Body of pancreas (tissue), 4 donors: ENCODE data around the gene CAMK2N2.

Source experiments
- POLR2A ChIP-seq, 3 donors: fragments of 450-650 bp; IDR thresholded peaks; one replicate each; pipeline ENCODE4 v1.6.1; 2016; ENCODE audit warnings: antibody characterized with exemption in 3 of 3, mild to moderate bottlenecking in 2 of 3
- TF ChIP-seq, protein P1 (sequence below), 7 experiments: fragments of 450-650 bp in 4 of 7; fragments of 200-600 bp in 3 of 7; sonication (generic) in 3 of 7; IDR thresholded peaks; one replicate each; pipeline ENCODE4 v1.5.1; 2016 to 2019; ENCODE audit warnings: antibody characterized with exemption in 7 of 7

- no peak for TF ChIP-seq POLR2A (IDR thresholded peaks at IDR 0.05)
- TF ChIP-seq, protein P1, sequence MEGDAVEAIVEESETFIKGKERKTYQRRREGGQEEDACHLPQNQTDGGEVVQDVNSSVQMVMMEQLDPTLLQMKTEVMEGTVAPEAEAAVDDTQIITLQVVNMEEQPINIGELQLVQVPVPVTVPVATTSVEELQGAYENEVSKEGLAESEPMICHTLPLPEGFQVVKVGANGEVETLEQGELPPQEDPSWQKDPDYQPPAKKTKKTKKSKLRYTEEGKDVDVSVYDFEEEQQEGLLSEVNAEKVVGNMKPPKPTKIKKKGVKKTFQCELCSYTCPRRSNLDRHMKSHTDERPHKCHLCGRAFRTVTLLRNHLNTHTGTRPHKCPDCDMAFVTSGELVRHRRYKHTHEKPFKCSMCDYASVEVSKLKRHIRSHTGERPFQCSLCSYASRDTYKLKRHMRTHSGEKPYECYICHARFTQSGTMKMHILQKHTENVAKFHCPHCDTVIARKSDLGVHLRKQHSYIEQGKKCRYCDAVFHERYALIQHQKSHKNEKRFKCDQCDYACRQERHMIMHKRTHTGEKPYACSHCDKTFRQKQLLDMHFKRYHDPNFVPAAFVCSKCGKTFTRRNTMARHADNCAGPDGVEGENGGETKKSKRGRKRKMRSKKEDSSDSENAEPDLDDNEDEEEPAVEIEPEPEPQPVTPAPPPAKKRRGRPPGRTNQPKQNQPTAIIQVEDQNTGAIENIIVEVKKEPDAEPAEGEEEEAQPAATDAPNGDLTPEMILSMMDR (IDR thresholded peaks at IDR 0.05) = no peak
These were observed 37.4 kb downstream of the CAMK2N2 start for GRCh38 chr3:184223946-184224345.
